Stomach (tissue), 4 donors: Measurements from ENCODE around the gene NEK6.

ENCODE experiments used
- POLR2A ChIP-seq, 4 donors: fragments of 450-650 bp; IDR thresholded peaks; one replicate each; pipeline ENCODE4 v1.6.1; 2016; ENCODE audit warnings: antibody characterized with exemption in 4 of 4, control low read depth in 2 of 4, mild to moderate bottlenecking in 1 of 4, moderate library complexity in 1 of 4
- TF ChIP-seq, protein P1 (sequence below), 7 experiments: fragments of 450-650 bp in 4 of 7; fragments of 200-600 bp in 3 of 7; sonication (generic) in 3 of 7; IDR thresholded peaks; one replicate each; pipeline ENCODE4 v1.5.1; 2016 to 2019; ENCODE audit warnings: antibody characterized with exemption in 7 of 7, control low read depth in 2 of 7, mild to moderate bottlenecking in 1 of 7

DNA sequence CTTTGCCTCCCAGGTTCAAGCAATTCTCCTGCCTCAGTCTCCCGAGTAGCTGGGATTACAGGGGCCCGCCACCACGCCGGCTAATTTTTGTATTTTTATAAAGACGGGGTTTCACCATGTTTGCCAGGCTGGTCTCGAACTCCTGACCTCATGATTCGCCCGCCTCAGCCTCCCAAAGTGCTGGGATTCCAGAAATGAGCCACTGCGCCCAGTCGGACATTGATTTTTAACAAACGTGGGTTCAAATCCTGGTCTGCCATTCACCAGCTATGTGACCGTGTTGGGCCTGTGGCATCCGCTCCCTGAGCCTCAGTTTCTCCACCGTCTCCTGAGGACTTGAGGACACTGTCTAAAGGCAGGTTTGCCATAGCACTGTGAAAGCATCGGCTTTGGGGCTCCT is 41.8 kb upstream of the NEK6 start:
- TF ChIP-seq POLR2A (IDR thresholded peaks at IDR 0.05) = no peak
- TF ChIP-seq, protein P1, sequence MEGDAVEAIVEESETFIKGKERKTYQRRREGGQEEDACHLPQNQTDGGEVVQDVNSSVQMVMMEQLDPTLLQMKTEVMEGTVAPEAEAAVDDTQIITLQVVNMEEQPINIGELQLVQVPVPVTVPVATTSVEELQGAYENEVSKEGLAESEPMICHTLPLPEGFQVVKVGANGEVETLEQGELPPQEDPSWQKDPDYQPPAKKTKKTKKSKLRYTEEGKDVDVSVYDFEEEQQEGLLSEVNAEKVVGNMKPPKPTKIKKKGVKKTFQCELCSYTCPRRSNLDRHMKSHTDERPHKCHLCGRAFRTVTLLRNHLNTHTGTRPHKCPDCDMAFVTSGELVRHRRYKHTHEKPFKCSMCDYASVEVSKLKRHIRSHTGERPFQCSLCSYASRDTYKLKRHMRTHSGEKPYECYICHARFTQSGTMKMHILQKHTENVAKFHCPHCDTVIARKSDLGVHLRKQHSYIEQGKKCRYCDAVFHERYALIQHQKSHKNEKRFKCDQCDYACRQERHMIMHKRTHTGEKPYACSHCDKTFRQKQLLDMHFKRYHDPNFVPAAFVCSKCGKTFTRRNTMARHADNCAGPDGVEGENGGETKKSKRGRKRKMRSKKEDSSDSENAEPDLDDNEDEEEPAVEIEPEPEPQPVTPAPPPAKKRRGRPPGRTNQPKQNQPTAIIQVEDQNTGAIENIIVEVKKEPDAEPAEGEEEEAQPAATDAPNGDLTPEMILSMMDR (IDR thresholded peaks at IDR 0.05) = no peak
